GM23338 (cell line): ENCODE measurements around the gene IPCEF1. TPM values are rescaled to one million over a fixed set of nuclear protein-coding genes. Genes with fewer than 3 reads are reported as not detected.

Experiments
- ATAC-seq: fragments of 200-7000 bp; cut with Tn5 transposase; 3 replicates; pipeline ENCODE4 v1.9.1; 2020
- DNase-seq: peaks from one replicate; pipeline ENCODE4 v3.0.0-alpha.2; 2015; ENCODE audit warnings: low spot score
- H2AFZ ChIP-seq: fragments of 200-600 bp; sonication (generic); 2 replicates; pipeline ENCODE4 v1.8.0; 2016; ENCODE audit warnings: antibody characterized with exemption, mild to moderate bottlenecking, moderate library complexity
- H3F3A ChIP-seq: fragments of 200-600 bp; sonication (generic); replicated peaks from 2 replicates; pipeline ENCODE4 v1.8.0; 2017; ENCODE audit warnings: antibody characterized with exemption, mixed run types, low read depth
- H3K27ac ChIP-seq: fragments of 200-600 bp; sonication (generic); 2 replicates; pipeline ENCODE4 v1.6.1; 2016; ENCODE audit warnings: low read depth
- H3K27me3 ChIP-seq: fragments of 200-600 bp; sonication (generic); 2 replicates; pipeline ENCODE4 v1.8.0; 2016; ENCODE audit warnings: mild to moderate bottlenecking, mixed run types, moderate library complexity; ENCODE audit not compliant: insufficient read depth
- H3K36me3 ChIP-seq: fragments of 200-600 bp; sonication (generic); 2 replicates; pipeline ENCODE4 v1.8.0; 2016; ENCODE audit warnings: mild to moderate bottlenecking; ENCODE audit not compliant: insufficient read depth
- H3K4me1 ChIP-seq: fragments of 200-600 bp; sonication (generic); 2 replicates; pipeline ENCODE4 v1.8.0; 2016; ENCODE audit warnings: mild to moderate bottlenecking, moderate library complexity; ENCODE audit not compliant: insufficient read depth
- H3K4me2 ChIP-seq: fragments of 200-600 bp; sonication (generic); 2 replicates; pipeline ENCODE4 v1.7.1; 2017; ENCODE audit warnings: mixed run types
- H3K4me3 ChIP-seq: fragments of 200-600 bp; sonication (generic); 2 replicates; pipeline ENCODE4 v1.6.1; 2016; ENCODE audit warnings: mixed run types
- H3K79me2 ChIP-seq: fragments of 200-600 bp; sonication (generic); replicated peaks from 2 replicates; pipeline ENCODE4 v1.8.0; 2017; ENCODE audit warnings: mild to moderate bottlenecking; ENCODE audit not compliant: insufficient read depth
- H3K9me2 ChIP-seq: fragments of 200-600 bp; sonication (generic); 2 replicates; pipeline ENCODE4 v1.8.0; 2017; ENCODE audit not compliant: insufficient read depth
- H4K20me1 ChIP-seq: fragments of 200-600 bp; sonication (generic); replicated peaks from 2 replicates; pipeline ENCODE4 v1.8.0; 2017; ENCODE audit warnings: mild to moderate bottlenecking; ENCODE audit not compliant: insufficient read depth
- H3K27ac Mint-ChIP-seq: 2 replicates; pipeline ENCODE4 v1.8.0; 2020; ENCODE audit warnings: inconsistent platforms, mild to moderate bottlenecking, moderate library complexity, mixed read lengths
- H3K27me3 Mint-ChIP-seq: 3 replicates; pipeline ENCODE4 v1.8.0; 2022; ENCODE audit warnings: low read depth, mild to moderate bottlenecking, moderate library complexity, mixed read lengths, inconsistent platforms; ENCODE audit not compliant: insufficient read depth, poor library complexity
- H3K36me3 Mint-ChIP-seq: 3 replicates; pipeline ENCODE4 v1.8.0; 2021; ENCODE audit warnings: low read depth, mild to moderate bottlenecking, inconsistent platforms, moderate library complexity, mixed read lengths
- H3K4me1 Mint-ChIP-seq: 3 replicates; pipeline ENCODE4 v1.8.0; 2020; ENCODE audit warnings: mild to moderate bottlenecking, inconsistent platforms, mixed read lengths
- H3K4me3 Mint-ChIP-seq: 3 replicates; pipeline ENCODE4 v1.8.0; 2021; ENCODE audit warnings: moderate library complexity, mild to moderate bottlenecking, inconsistent platforms, mixed read lengths
- H3K9me3 Mint-ChIP-seq: 3 replicates; pipeline ENCODE4 v1.8.0; 2020; ENCODE audit warnings: moderate library complexity, mild to moderate bottlenecking, inconsistent platforms, mixed read lengths
- CREB1 ChIP-seq: fragments of 250-450 bp; sonication (Bioruptor Pico); IDR thresholded peaks from 2 replicates; pipeline ENCODE4 v1.5.0; 2020; ENCODE audit warnings: low read depth, mild to moderate bottlenecking, moderate library complexity
- EZH2 ChIP-seq: fragments of 200-600 bp; sonication (generic); IDR thresholded peaks from one replicate; pipeline ENCODE4 v1.8.0; 2017; ENCODE audit warnings: antibody characterized with exemption, mild to moderate bottlenecking, low read depth; ENCODE audit not compliant: unreplicated experiment
- EZH2phosphoT487 ChIP-seq: fragments of 200-600 bp; sonication (generic); IDR thresholded peaks from one replicate; pipeline ENCODE4 v1.8.1; 2018; ENCODE audit warnings: antibody characterized with exemption; ENCODE audit not compliant: unreplicated experiment
- JUNB ChIP-seq: IDR thresholded peaks from one replicate; pipeline ENCODE4 v1.6.1; 2016; ENCODE audit warnings: antibody characterized with exemption; ENCODE audit not compliant: unreplicated experiment
- NANOG ChIP-seq: IDR thresholded peaks from 2 replicates; pipeline ENCODE4 v1.6.1; 2016; ENCODE audit warnings: antibody characterized with exemption, borderline replicate concordance
- POLR2AphosphoS5 ChIP-seq: IDR thresholded peaks from 2 replicates; pipeline ENCODE4 v1.6.1; 2016; ENCODE audit warnings: antibody characterized with exemption, low read depth
- STAT1 ChIP-seq: IDR thresholded peaks from one replicate; pipeline ENCODE4 v1.6.1; 2016; ENCODE audit warnings: antibody characterized with exemption; ENCODE audit not compliant: unreplicated experiment
- ZNF114 ChIP-seq: fragments of 250-450 bp; sonication (Bioruptor Pico); IDR thresholded peaks from 2 replicates; pipeline ENCODE4 v1.5.0; 2020; ENCODE audit warnings: mild to moderate bottlenecking, moderate library complexity
- ZNF331 ChIP-seq: fragments of 250-450 bp; sonication (Bioruptor Pico); IDR thresholded peaks from 2 replicates; pipeline ENCODE4 v1.5.0; 2020; ENCODE audit warnings: low read depth, mild to moderate bottlenecking, moderate library complexity
- ZNF462 ChIP-seq: fragments of 250-450 bp; sonication (Bioruptor Pico); IDR thresholded peaks from 2 replicates; pipeline ENCODE4 v1.5.0; 2020; ENCODE audit warnings: mild to moderate bottlenecking, moderate library complexity
- polyA plus RNA-seq: library from polyadenylated mRNA; unstranded; fragments of >200 nt; fragmentation: Nextera tagmentation; extraction: Ambion mirVana; gene quantifications from 2 replicates; pipeline ENCODE4 v1.2.1, GENCODE V29; 2016
- total RNA-seq: library from RNA; depleted of rRNA; stranded (reverse); fragments of >200 nt; shearing (Covaris generic); gene quantifications from 2 replicates; pipeline ENCODE4 v1.2.3, GENCODE V29; 2014
- TF ChIP-seq, protein P1 (sequence below): IDR thresholded peaks from one replicate; pipeline ENCODE4 v1.6.1; 2018; ENCODE audit warnings: antibody characterized with exemption; ENCODE audit not compliant: unreplicated experiment
- TF ChIP-seq, protein P2 (sequence below), 2 experiments: fragments of 200-600 bp in 1 of 2; sonication (generic) in 1 of 2; conservative IDR thresholded peaks; 2 replicates each; pipeline versions ENCODE4 v1.5.1 to v1.6.1; 2016 to 2017; ENCODE audit warnings: antibody characterized with exemption in 2 of 2, low read depth in 2 of 2, mild to moderate bottlenecking in 2 of 2, moderate library complexity in 1 of 2
- TF ChIP-seq, protein P3 (sequence below): IDR thresholded peaks from 2 replicates; pipeline ENCODE4 v1.6.1; 2016; ENCODE audit warnings: antibody characterized with exemption

IPCEF1 gene
- total and polyA plus RNA-seq, 2 experiments from 2014 or later = 0.15 to 1.8 TPM

DNA sequence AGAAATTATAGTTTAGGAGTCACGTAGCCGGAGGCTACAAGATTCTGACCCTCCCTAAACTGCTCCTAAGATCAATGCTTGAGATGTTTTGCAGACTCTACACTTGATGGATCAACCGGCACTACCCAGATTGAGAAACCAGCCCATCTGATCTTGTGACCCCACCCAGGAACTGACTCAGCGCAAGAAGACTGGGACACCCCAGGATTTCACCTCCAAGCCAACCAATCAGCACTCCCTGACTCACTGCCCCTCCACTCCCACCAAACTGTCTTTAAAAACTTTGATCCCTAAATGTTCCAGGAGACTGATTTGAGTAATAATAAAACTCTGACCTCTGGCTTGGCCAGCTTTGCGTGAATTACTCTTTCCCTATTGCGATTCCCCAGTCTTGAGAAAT is 217.8 kb downstream of the IPCEF1 start:
- Mint-ChIP-seq H3K4me3 (no peak overlapping the region), H3K27ac (peak overlapping the region; percentile 69), H3K36me3 (no peaks in the 10 kb centered on the region), H3K27me3 (peaks cover 9% of the 10 kb centered on the region), H3K9me3 (no peaks in the 10 kb centered on the region), H3K4me1 (peaks cover 5% of the 10 kb centered on the region)
- Histone ChIP-seq H3K79me2 (no peaks in the 10 kb centered on the region), H3F3A (no peaks in the 10 kb centered on the region), H3K27ac (no peak overlapping the region), H3K27me3 (no peaks in the 10 kb centered on the region), H3K9me2 (no peaks in the 10 kb centered on the region), H3K36me3 (no peaks in the 10 kb centered on the region), H3K4me1 (no peaks in the 10 kb centered on the region), H3K4me3 (no peak overlapping the region), H2AFZ (peak overlapping the region; percentile 18; the same call in 1 of the 2 replicates), H4K20me1 (no peaks in the 10 kb centered on the region), H3K4me2 (no peak overlapping the region)
- TF ChIP-seq NANOG (no peak), EZH2 (no peak), JUNB (no peak), ZNF331 (CRISPR knock-in tag) (no peak), ZNF114 (CRISPR knock-in tag) (no peak), STAT1 (no peak), EZH2phosphoT487 (no peak), CREB1 (CRISPR knock-in tag) (no peak), ZNF462 (CRISPR knock-in tag) (no peak), POLR2AphosphoS5 (no peak)
- TF ChIP-seq, protein P1, sequence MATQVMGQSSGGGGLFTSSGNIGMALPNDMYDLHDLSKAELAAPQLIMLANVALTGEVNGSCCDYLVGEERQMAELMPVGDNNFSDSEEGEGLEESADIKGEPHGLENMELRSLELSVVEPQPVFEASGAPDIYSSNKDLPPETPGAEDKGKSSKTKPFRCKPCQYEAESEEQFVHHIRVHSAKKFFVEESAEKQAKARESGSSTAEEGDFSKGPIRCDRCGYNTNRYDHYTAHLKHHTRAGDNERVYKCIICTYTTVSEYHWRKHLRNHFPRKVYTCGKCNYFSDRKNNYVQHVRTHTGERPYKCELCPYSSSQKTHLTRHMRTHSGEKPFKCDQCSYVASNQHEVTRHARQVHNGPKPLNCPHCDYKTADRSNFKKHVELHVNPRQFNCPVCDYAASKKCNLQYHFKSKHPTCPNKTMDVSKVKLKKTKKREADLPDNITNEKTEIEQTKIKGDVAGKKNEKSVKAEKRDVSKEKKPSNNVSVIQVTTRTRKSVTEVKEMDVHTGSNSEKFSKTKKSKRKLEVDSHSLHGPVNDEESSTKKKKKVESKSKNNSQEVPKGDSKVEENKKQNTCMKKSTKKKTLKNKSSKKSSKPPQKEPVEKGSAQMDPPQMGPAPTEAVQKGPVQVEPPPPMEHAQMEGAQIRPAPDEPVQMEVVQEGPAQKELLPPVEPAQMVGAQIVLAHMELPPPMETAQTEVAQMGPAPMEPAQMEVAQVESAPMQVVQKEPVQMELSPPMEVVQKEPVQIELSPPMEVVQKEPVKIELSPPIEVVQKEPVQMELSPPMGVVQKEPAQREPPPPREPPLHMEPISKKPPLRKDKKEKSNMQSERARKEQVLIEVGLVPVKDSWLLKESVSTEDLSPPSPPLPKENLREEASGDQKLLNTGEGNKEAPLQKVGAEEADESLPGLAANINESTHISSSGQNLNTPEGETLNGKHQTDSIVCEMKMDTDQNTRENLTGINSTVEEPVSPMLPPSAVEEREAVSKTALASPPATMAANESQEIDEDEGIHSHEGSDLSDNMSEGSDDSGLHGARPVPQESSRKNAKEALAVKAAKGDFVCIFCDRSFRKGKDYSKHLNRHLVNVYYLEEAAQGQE = no peak
- TF ChIP-seq, protein P2, sequence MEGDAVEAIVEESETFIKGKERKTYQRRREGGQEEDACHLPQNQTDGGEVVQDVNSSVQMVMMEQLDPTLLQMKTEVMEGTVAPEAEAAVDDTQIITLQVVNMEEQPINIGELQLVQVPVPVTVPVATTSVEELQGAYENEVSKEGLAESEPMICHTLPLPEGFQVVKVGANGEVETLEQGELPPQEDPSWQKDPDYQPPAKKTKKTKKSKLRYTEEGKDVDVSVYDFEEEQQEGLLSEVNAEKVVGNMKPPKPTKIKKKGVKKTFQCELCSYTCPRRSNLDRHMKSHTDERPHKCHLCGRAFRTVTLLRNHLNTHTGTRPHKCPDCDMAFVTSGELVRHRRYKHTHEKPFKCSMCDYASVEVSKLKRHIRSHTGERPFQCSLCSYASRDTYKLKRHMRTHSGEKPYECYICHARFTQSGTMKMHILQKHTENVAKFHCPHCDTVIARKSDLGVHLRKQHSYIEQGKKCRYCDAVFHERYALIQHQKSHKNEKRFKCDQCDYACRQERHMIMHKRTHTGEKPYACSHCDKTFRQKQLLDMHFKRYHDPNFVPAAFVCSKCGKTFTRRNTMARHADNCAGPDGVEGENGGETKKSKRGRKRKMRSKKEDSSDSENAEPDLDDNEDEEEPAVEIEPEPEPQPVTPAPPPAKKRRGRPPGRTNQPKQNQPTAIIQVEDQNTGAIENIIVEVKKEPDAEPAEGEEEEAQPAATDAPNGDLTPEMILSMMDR (conservative IDR thresholded peaks at IDR 0.05; ENCODE audit: low read depth in 2 of 2) = no peak
- TF ChIP-seq, protein P3, sequence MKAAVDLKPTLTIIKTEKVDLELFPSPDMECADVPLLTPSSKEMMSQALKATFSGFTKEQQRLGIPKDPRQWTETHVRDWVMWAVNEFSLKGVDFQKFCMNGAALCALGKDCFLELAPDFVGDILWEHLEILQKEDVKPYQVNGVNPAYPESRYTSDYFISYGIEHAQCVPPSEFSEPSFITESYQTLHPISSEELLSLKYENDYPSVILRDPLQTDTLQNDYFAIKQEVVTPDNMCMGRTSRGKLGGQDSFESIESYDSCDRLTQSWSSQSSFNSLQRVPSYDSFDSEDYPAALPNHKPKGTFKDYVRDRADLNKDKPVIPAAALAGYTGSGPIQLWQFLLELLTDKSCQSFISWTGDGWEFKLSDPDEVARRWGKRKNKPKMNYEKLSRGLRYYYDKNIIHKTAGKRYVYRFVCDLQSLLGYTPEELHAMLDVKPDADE = no peak
- ATAC-seq (no peak), DNase-seq (no peak)
